Natural killer cell (primary cell): ENCODE measurements around the gene CCDC60. TPM values are rescaled to one million over a fixed set of nuclear protein-coding genes. Genes with fewer than 3 reads are reported as not detected.

Experiments
- ATAC-seq, 3 donors: fragments of 150-1000 bp in 2 of 3; fragments of 200-7000 bp in 1 of 3; cut with Tn5 transposase; 1 replicate in 1 of 3; 2 replicates in 2 of 3; pipeline ENCODE4 v1.10.0; 2021; ENCODE audit warnings: mild to moderate bottlenecking in 2 of 3, moderate library complexity in 2 of 3
- DNase-seq, 2 donors: peaks; one replicate each; pipeline versions ENCODE4 v3.0.0 to v3.0.0-alpha.2; 2013 to 2021; ENCODE audit warnings: mixed read lengths in 1 of 2
- H3K27ac ChIP-seq: one replicate; pipeline ENCODE4 v1.5.1; 2013; ENCODE audit warnings: mild to moderate bottlenecking, low read length
- H3K27me3 ChIP-seq: one replicate; pipeline ENCODE4 v1.6.1; 2013; ENCODE audit warnings: low read length; ENCODE audit not compliant: control insufficient read depth, insufficient read depth
- H3K36me3 ChIP-seq: one replicate; pipeline ENCODE4 v1.6.1; 2013; ENCODE audit warnings: low read length; ENCODE audit not compliant: control insufficient read depth, insufficient read depth
- H3K4me1 ChIP-seq: one replicate; pipeline ENCODE4 v1.6.1; 2013; ENCODE audit warnings: low read length; ENCODE audit not compliant: control insufficient read depth, insufficient read depth
- H3K4me3 ChIP-seq: one replicate; pipeline ENCODE4 v1.5.1; 2013; ENCODE audit warnings: low read length
- H3K9me3 ChIP-seq: one replicate; pipeline ENCODE4 v1.6.1; 2013; ENCODE audit warnings: low read length; ENCODE audit not compliant: control insufficient read depth, insufficient read depth
- H3K27ac Mint-ChIP-seq, 2 donors: one replicate each; pipeline ENCODE4 v1.8.0; 2022; ENCODE audit warnings: mild to moderate bottlenecking in 2 of 2, mixed read lengths in 2 of 2, moderate library complexity in 1 of 2
- H3K27me3 Mint-ChIP-seq, 2 donors: one replicate each; pipeline ENCODE4 v1.8.0; 2022; ENCODE audit warnings: low read depth in 2 of 2, mixed read lengths in 2 of 2
- H3K36me3 Mint-ChIP-seq: one replicate; pipeline ENCODE4 v1.8.0; 2022; ENCODE audit warnings: mixed read lengths
- H3K4me1 Mint-ChIP-seq, 2 donors: one replicate each; pipeline ENCODE4 v1.8.0; 2022; ENCODE audit warnings: mixed read lengths in 2 of 2
- H3K4me3 Mint-ChIP-seq: one replicate; pipeline ENCODE4 v1.8.0; 2022; ENCODE audit warnings: mild to moderate bottlenecking, moderate library complexity, mixed read lengths
- H3K9me3 Mint-ChIP-seq, 2 donors: one replicate each; pipeline ENCODE4 v1.8.0; 2022; ENCODE audit warnings: mixed read lengths in 2 of 2
- CTCF ChIP-seq: fragments of 200-600 bp; IDR thresholded peaks from one replicate; pipeline ENCODE4 v1.8.0; 2022; ENCODE audit warnings: antibody characterized with exemption
- WGBS: methylation state at CpG from one replicate; pipeline ENCODE4 v1.1.7; 2013; ENCODE audit warnings: missing lambda C conversion rate; ENCODE audit not compliant: insufficient coverage; 5-methylcytosine and 5-hydroxymethylcytosine counted together
- intact Hi-C: fragments of 100-400 bp; cut with micrococcal nuclease; formaldehyde crosslinking; loops from one replicate; pipeline ENCODE4 v1.14.2; 2022
- total RNA-seq, 4 donors: library from RNA; stranded (reverse); fragments of 120-200 nt in 1 of 4; gene quantifications; one replicate each; pipeline versions ENCODE4 v1.2.3 to v1.2.4, GENCODE V29; 2013 to 2022

CCDC60 gene
- total RNA-seq, 3 donors from 2014 or later (not counting 1 experiment from before 2014, with no cell fraction given), result not detected

GRCh38 chr12:119444462-119445044 lies 110.0 kb downstream of the CCDC60 start:
- TF ChIP-seq CTCF, result peak; percentile 75
- ATAC-seq, result peak; percentile 48 to 71 (median 50)

GRCh38 chr12:119446459-119446858 lies 111.9 kb downstream of the CCDC60 start:
- no peaks in the 10 kb centered on the region for H3K36me3 Mint-ChIP-seq
- intact Hi-C loops, result no loop called here
- peaks cover 5 to 11% of the 10 kb centered on the region in 2 donors for H3K27me3 Mint-ChIP-seq
- H3K4me3 Mint-ChIP-seq, result no peak overlapping the region
- no peak for TF ChIP-seq CTCF
- no peaks in the 10 kb centered on the region for H3K9me3 Mint-ChIP-seq
- Histone ChIP-seq H3K36me3 (no peaks in the 10 kb centered on the region), H3K4me3 (no peak overlapping the region), H3K9me3 (no peaks in the 10 kb centered on the region), H3K27me3 (no peaks in the 10 kb centered on the region), H3K27ac (no peak overlapping the region), H3K4me1 (no peaks in the 10 kb centered on the region)
- 71% methylated on average over 3 of the region's 3 CpGs for WGBS
- H3K27ac Mint-ChIP-seq, result no peak overlapping the region
- peaks cover 0 to 5% of the 10 kb centered on the region in 2 donors for H3K4me1 Mint-ChIP-seq
- no peak for DNase-seq
- no peak for ATAC-seq

More at GRCh38 chr12:119444462-119445044, 110.0 kb downstream of the CCDC60 start:
- Mint-ChIP-seq H3K27me3 (peaks cover 8 to 11% of the 10 kb centered on the region in 2 donors), H3K4me3 (no peak overlapping the region), H3K4me1 (peaks cover 0 to 5% of the 10 kb centered on the region in 2 donors), H3K27ac (no peak overlapping the region), H3K9me3 (no peaks in the 10 kb centered on the region), H3K36me3 (no peaks in the 10 kb centered on the region)
- no peaks in the 10 kb centered on the region for H3K4me1 ChIP-seq
- intact Hi-C loops, result loop anchor here (5.0 kb wide), 1 partner anchor 213 kb away; no protein-coding TSS in a partner anchor
- DNase-seq, result peak; percentile 21 to 59
- no peaks in the 10 kb centered on the region for H3K9me3 ChIP-seq
- no peaks in the 10 kb centered on the region for H3K27me3 ChIP-seq
- no peak overlapping the region for H3K27ac ChIP-seq
- WGBS, result 21% methylated on average over 10 of the region's 10 CpGs
- H3K36me3 ChIP-seq, result no peaks in the 10 kb centered on the region
- H3K4me3 ChIP-seq, result no peak overlapping the region

- H3K27me3 Mint-ChIP-seq, result peaks cover 5 to 11% of the 10 kb centered on the region in 2 donors
- H3K4me3 Mint-ChIP-seq, result no peak overlapping the region
- no peaks in the 10 kb centered on the region for H3K9me3 Mint-ChIP-seq
- peaks cover 0 to 5% of the 10 kb centered on the region in 2 donors for H3K4me1 Mint-ChIP-seq
- H3K4me1 ChIP-seq, result no peaks in the 10 kb centered on the region
- intact Hi-C loops, result no loop called here
- H3K36me3 Mint-ChIP-seq, result no peaks in the 10 kb centered on the region
- DNase-seq (no peak), ATAC-seq (no peak)
- 38% methylated on average over 7 of the region's 7 CpGs for WGBS
- no peaks in the 10 kb centered on the region for H3K36me3 ChIP-seq
- TF ChIP-seq CTCF, result no peak
- H3K4me3 ChIP-seq, result no peak overlapping the region
- H3K9me3 ChIP-seq, result no peaks in the 10 kb centered on the region
- no peak overlapping the region for H3K27ac ChIP-seq
- H3K27ac Mint-ChIP-seq, result no peak overlapping the region
- H3K27me3 ChIP-seq, result no peaks in the 10 kb centered on the region
These were observed 112.6 kb downstream of the CCDC60 start for GRCh38 chr12:119447126-119447525.

- Mint-ChIP-seq H3K4me1 (peaks cover 0 to 5% of the 10 kb centered on the region in 2 donors), H3K36me3 (no peaks in the 10 kb centered on the region), H3K9me3 (no peaks in the 10 kb centered on the region), H3K27ac (no peak overlapping the region), H3K4me3 (no peak overlapping the region), H3K27me3 (peaks cover 5 to 11% of the 10 kb centered on the region in 2 donors)
- Histone ChIP-seq H3K4me3 (no peak overlapping the region), H3K4me1 (no peaks in the 10 kb centered on the region), H3K27me3 (no peaks in the 10 kb centered on the region), H3K36me3 (no peaks in the 10 kb centered on the region), H3K9me3 (no peaks in the 10 kb centered on the region), H3K27ac (no peak overlapping the region)
- intact Hi-C loops, result no loop called here
- ATAC-seq (no peak), DNase-seq (no peak)
- no peak for TF ChIP-seq CTCF
- WGBS, result 72% methylated on average over 8 of the region's 8 CpGs
These were observed 113.1 kb downstream of the CCDC60 start for GRCh38 chr12:119447618-119448017.
